GM23338 (cell line): ENCODE measurements around the gene OGG1. TPM values are rescaled to one million over a fixed set of nuclear protein-coding genes. Genes with fewer than 3 reads are reported as not detected.
A peak's percentile ranks its signal among the peaks of the same experiment; 100 is the strongest.

Source experiments
- ATAC-seq: fragments of 200-7000 bp; cut with Tn5 transposase; 3 replicates; pipeline ENCODE4 v1.9.1; 2020
- DNase-seq: peaks from one replicate; pipeline ENCODE4 v3.0.0-alpha.2; 2015; ENCODE audit warnings: low spot score
- H2AFZ ChIP-seq: fragments of 200-600 bp; sonication (generic); 2 replicates; pipeline ENCODE4 v1.8.0; 2016; ENCODE audit warnings: antibody characterized with exemption, mild to moderate bottlenecking, moderate library complexity
- H3F3A ChIP-seq: fragments of 200-600 bp; sonication (generic); replicated peaks from 2 replicates; pipeline ENCODE4 v1.8.0; 2017; ENCODE audit warnings: antibody characterized with exemption, mixed run types, low read depth
- H3K27ac ChIP-seq: fragments of 200-600 bp; sonication (generic); 2 replicates; pipeline ENCODE4 v1.6.1; 2016; ENCODE audit warnings: low read depth
- H3K27me3 ChIP-seq: fragments of 200-600 bp; sonication (generic); 2 replicates; pipeline ENCODE4 v1.8.0; 2016; ENCODE audit warnings: mild to moderate bottlenecking, mixed run types, moderate library complexity; ENCODE audit not compliant: insufficient read depth
- H3K36me3 ChIP-seq: fragments of 200-600 bp; sonication (generic); 2 replicates; pipeline ENCODE4 v1.8.0; 2016; ENCODE audit warnings: mild to moderate bottlenecking; ENCODE audit not compliant: insufficient read depth
- H3K4me1 ChIP-seq: fragments of 200-600 bp; sonication (generic); 2 replicates; pipeline ENCODE4 v1.8.0; 2016; ENCODE audit warnings: mild to moderate bottlenecking, moderate library complexity; ENCODE audit not compliant: insufficient read depth
- H3K4me2 ChIP-seq: fragments of 200-600 bp; sonication (generic); 2 replicates; pipeline ENCODE4 v1.7.1; 2017; ENCODE audit warnings: mixed run types
- H3K4me3 ChIP-seq: fragments of 200-600 bp; sonication (generic); 2 replicates; pipeline ENCODE4 v1.6.1; 2016; ENCODE audit warnings: mixed run types
- H3K79me2 ChIP-seq: fragments of 200-600 bp; sonication (generic); replicated peaks from 2 replicates; pipeline ENCODE4 v1.8.0; 2017; ENCODE audit warnings: mild to moderate bottlenecking; ENCODE audit not compliant: insufficient read depth
- H3K9me2 ChIP-seq: fragments of 200-600 bp; sonication (generic); 2 replicates; pipeline ENCODE4 v1.8.0; 2017; ENCODE audit not compliant: insufficient read depth
- H4K20me1 ChIP-seq: fragments of 200-600 bp; sonication (generic); replicated peaks from 2 replicates; pipeline ENCODE4 v1.8.0; 2017; ENCODE audit warnings: mild to moderate bottlenecking; ENCODE audit not compliant: insufficient read depth
- H3K27ac Mint-ChIP-seq: 2 replicates; pipeline ENCODE4 v1.8.0; 2020; ENCODE audit warnings: inconsistent platforms, mild to moderate bottlenecking, moderate library complexity, mixed read lengths
- H3K27me3 Mint-ChIP-seq: 3 replicates; pipeline ENCODE4 v1.8.0; 2022; ENCODE audit warnings: low read depth, mild to moderate bottlenecking, moderate library complexity, mixed read lengths, inconsistent platforms; ENCODE audit not compliant: insufficient read depth, poor library complexity
- H3K36me3 Mint-ChIP-seq: 3 replicates; pipeline ENCODE4 v1.8.0; 2021; ENCODE audit warnings: low read depth, mild to moderate bottlenecking, inconsistent platforms, moderate library complexity, mixed read lengths
- H3K4me1 Mint-ChIP-seq: 3 replicates; pipeline ENCODE4 v1.8.0; 2020; ENCODE audit warnings: mild to moderate bottlenecking, inconsistent platforms, mixed read lengths
- H3K4me3 Mint-ChIP-seq: 3 replicates; pipeline ENCODE4 v1.8.0; 2021; ENCODE audit warnings: moderate library complexity, mild to moderate bottlenecking, inconsistent platforms, mixed read lengths
- H3K9me3 Mint-ChIP-seq: 3 replicates; pipeline ENCODE4 v1.8.0; 2020; ENCODE audit warnings: moderate library complexity, mild to moderate bottlenecking, inconsistent platforms, mixed read lengths
- CTCF ChIP-seq, 2 experiments: fragments of 200-600 bp in 1 of 2; sonication (generic) in 1 of 2; conservative IDR thresholded peaks; 2 replicates each; pipeline versions ENCODE4 v1.5.1 to v1.6.1; 2016 to 2017; ENCODE audit warnings: antibody characterized with exemption in 2 of 2, low read depth in 2 of 2, mild to moderate bottlenecking in 2 of 2, moderate library complexity in 1 of 2
- JUNB ChIP-seq: IDR thresholded peaks from one replicate; pipeline ENCODE4 v1.6.1; 2016; ENCODE audit warnings: antibody characterized with exemption; ENCODE audit not compliant: unreplicated experiment
- NANOG ChIP-seq: IDR thresholded peaks from 2 replicates; pipeline ENCODE4 v1.6.1; 2016; ENCODE audit warnings: antibody characterized with exemption, borderline replicate concordance
- STAT1 ChIP-seq: IDR thresholded peaks from one replicate; pipeline ENCODE4 v1.6.1; 2016; ENCODE audit warnings: antibody characterized with exemption; ENCODE audit not compliant: unreplicated experiment
- ZNF331 ChIP-seq: fragments of 250-450 bp; sonication (Bioruptor Pico); IDR thresholded peaks from 2 replicates; pipeline ENCODE4 v1.5.0; 2020; ENCODE audit warnings: low read depth, mild to moderate bottlenecking, moderate library complexity
- ZNF462 ChIP-seq: fragments of 250-450 bp; sonication (Bioruptor Pico); IDR thresholded peaks from 2 replicates; pipeline ENCODE4 v1.5.0; 2020; ENCODE audit warnings: mild to moderate bottlenecking, moderate library complexity
- polyA plus RNA-seq: library from polyadenylated mRNA; unstranded; fragments of >200 nt; fragmentation: Nextera tagmentation; extraction: Ambion mirVana; gene quantifications from 2 replicates; pipeline ENCODE4 v1.2.1, GENCODE V29; 2016
- total RNA-seq: library from RNA; depleted of rRNA; stranded (reverse); fragments of >200 nt; shearing (Covaris generic); gene quantifications from 2 replicates; pipeline ENCODE4 v1.2.3, GENCODE V29; 2014
- TF ChIP-seq, protein P1 (sequence below): IDR thresholded peaks from one replicate; pipeline ENCODE4 v1.6.1; 2018; ENCODE audit warnings: antibody characterized with exemption; ENCODE audit not compliant: unreplicated experiment

The OGG1 gene
- total and polyA plus RNA-seq, 2 experiments from 2014 or later, result 20.6 to 27.6 TPM

DNA sequence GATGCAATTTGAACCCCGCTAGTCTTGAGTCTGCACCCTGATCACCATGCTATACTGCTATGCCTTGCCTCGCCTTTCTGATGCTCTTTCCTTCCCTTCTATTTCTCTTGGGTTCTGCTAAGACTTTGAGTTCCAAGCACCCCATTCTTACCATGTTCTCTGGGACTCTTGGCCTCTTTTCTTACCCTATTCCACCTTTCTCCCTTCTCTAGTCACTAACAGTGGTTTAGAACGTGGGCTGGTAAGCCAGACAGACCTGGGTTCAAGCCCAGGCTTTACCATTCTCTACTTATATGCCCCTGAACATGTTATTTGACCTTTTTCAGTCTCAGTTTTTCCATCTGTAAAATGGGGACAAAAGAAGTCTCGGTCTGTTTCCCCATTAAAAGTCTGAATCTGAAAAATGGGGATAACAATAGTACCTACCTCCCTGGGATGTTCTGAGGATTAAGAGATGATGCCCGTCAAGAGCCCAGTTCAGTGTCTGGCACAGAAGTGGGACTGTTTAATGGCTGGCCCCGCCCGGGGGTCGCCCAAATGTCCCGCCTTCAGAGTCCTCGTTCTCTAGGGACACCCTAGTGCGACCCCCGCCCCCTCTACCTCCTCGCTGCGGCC is 42.1 kb downstream of the OGG1 start (continued):
- no peak for TF ChIP-seq ZNF462 (CRISPR knock-in tag)
- TF ChIP-seq NANOG, result no peak

GRCh38 chr3:9792405-9793160 is 42.8 kb downstream of the OGG1 start, which contains the start of the genes ARPC4 and TADA3:
TSS of gene ARPC4 (plus strand) at chr3:9793082. CDS start at chr3:9793122, 40 bp downstream.
TSS of gene TADA3 (minus strand) at chr3:9792473. CDS start at chr3:9791466, 1,007 bp downstream.
- peak within 1 kb of the TSS; percentile 73; the same call in 1 of the 2 replicates for H2AFZ ChIP-seq
- 0 out of 2 replicates have a peak, but pooled peaks cover 3% of the 10 kb centered on the region for H3K9me2 ChIP-seq
- peaks cover 6% of the 10 kb centered on the region for H3K4me1 ChIP-seq
- peak; percentile 97 for DNase-seq
- peaks cover 14% of the 10 kb centered on the region; the same call in 1 of the 2 replicates for H3F3A ChIP-seq
- peak; percentile 87 for ATAC-seq
- Mint-ChIP-seq H3K4me1 (peaks cover 14% of the 10 kb centered on the region), H3K4me3 (peak within 1 kb of the TSS; percentile 97), H3K9me3 (no peaks in the 10 kb centered on the region), H3K36me3 (peaks cover 54% of the 10 kb centered on the region), H3K27me3 (peaks cover 12% of the 10 kb centered on the region), H3K27ac (peak within 1 kb of the TSS; percentile 100)
- H3K4me2 ChIP-seq, result peak within 1 kb of the TSS; percentile 99
- H3K4me3 ChIP-seq, result peak within 1 kb of the TSS; percentile 92
- no peaks in the 10 kb centered on the region; the same call in 1 of the 2 replicates for H4K20me1 ChIP-seq
- H3K27ac ChIP-seq, result peak within 1 kb of the TSS; percentile 99
- H3K79me2 ChIP-seq, result peaks cover 40% of the 10 kb centered on the region
- no peaks in the 10 kb centered on the region for H3K27me3 ChIP-seq
- H3K36me3 ChIP-seq, result peaks cover 7% of the 10 kb centered on the region
- TF ChIP-seq ZNF331 (no peak), STAT1 (no peak), JUNB (no peak), CTCF (conservative IDR thresholded peaks at IDR 0.05; ENCODE audit: low read depth in 2 of 2) (no peak)
- TF ChIP-seq, protein P1, sequence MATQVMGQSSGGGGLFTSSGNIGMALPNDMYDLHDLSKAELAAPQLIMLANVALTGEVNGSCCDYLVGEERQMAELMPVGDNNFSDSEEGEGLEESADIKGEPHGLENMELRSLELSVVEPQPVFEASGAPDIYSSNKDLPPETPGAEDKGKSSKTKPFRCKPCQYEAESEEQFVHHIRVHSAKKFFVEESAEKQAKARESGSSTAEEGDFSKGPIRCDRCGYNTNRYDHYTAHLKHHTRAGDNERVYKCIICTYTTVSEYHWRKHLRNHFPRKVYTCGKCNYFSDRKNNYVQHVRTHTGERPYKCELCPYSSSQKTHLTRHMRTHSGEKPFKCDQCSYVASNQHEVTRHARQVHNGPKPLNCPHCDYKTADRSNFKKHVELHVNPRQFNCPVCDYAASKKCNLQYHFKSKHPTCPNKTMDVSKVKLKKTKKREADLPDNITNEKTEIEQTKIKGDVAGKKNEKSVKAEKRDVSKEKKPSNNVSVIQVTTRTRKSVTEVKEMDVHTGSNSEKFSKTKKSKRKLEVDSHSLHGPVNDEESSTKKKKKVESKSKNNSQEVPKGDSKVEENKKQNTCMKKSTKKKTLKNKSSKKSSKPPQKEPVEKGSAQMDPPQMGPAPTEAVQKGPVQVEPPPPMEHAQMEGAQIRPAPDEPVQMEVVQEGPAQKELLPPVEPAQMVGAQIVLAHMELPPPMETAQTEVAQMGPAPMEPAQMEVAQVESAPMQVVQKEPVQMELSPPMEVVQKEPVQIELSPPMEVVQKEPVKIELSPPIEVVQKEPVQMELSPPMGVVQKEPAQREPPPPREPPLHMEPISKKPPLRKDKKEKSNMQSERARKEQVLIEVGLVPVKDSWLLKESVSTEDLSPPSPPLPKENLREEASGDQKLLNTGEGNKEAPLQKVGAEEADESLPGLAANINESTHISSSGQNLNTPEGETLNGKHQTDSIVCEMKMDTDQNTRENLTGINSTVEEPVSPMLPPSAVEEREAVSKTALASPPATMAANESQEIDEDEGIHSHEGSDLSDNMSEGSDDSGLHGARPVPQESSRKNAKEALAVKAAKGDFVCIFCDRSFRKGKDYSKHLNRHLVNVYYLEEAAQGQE, result no peak
